ENCODE measurements around the gene ACADS.

The ACADS gene

GRCh38 chr12:120755269-120755668, 29.6 kb downstream of the ACADS start:
- ChIA-PET POLR2A (no interaction called here), CTCF (interaction anchor here (2.5 kb wide), 1 partner anchor 217 kb away, joined by 7 read pairs; no protein-coding TSS in a partner anchor)
- no peak for DNase-seq (ENCODE audit: extremely low spot score)
- no peak for TF ChIP-seq CTCF (IDR thresholded peaks at IDR 0.05; ENCODE audit: control extremely low read depth, extremely low read depth, low read depth, missing control alignments)

- POLR2A ChIA-PET = no interaction called here
- no peak for DNase-seq (ENCODE audit: extremely low spot score)
- CTCF ChIA-PET = interaction anchor here (0.9 to 2.5 kb wide), 6 partner anchors 9 to 302 kb away, joined by 3 to 7 read pairs (median 4); no protein-coding TSS in a partner anchor
- TF ChIP-seq CTCF (IDR thresholded peaks at IDR 0.05; ENCODE audit: control extremely low read depth, extremely low read depth, low read depth, missing control alignments) = no peak
These were observed 31.7 kb downstream of the ACADS start for GRCh38 chr12:120757226-120757742.

- no peak for DNase-seq (ENCODE audit: extremely low spot score)
- CTCF ChIA-PET = interaction anchor here (0.9 to 2.0 kb wide), 5 partner anchors 8 to 301 kb away, joined by 3 to 5 read pairs (median 3); no protein-coding TSS in a partner anchor
- POLR2A ChIA-PET = no interaction called here
- TF ChIP-seq CTCF (IDR thresholded peaks at IDR 0.05; ENCODE audit: control extremely low read depth, extremely low read depth, low read depth, missing control alignments) = no peak
These were observed 32.3 kb downstream of the ACADS start for GRCh38 chr12:120757949-120758348.

- POLR2A ChIA-PET = no interaction called here
- no peak for DNase-seq (ENCODE audit: extremely low spot score)
- CTCF ChIA-PET = interaction anchor here (2.0 kb wide), 1 partner anchor 112 kb away, joined by 5 read pairs; no protein-coding TSS in a partner anchor
- TF ChIP-seq CTCF (IDR thresholded peaks at IDR 0.05; ENCODE audit: control extremely low read depth, extremely low read depth, low read depth, missing control alignments) = no peak
These were observed 33.4 kb downstream of the ACADS start for GRCh38 chr12:120758798-120759590.

- CTCF ChIA-PET = interaction anchor here (2.0 kb wide), 1 partner anchor 113 kb away, joined by 5 read pairs; no protein-coding TSS in a partner anchor
- DNase-seq (ENCODE audit: extremely low spot score) = no peak
These were observed 34.1 kb downstream of the ACADS start for GRCh38 chr12:120759591-120760348.

More at GRCh38 chr12:120759591-120760348, 34.1 kb downstream of the ACADS start:
- POLR2A ChIA-PET = no interaction called here
- TF ChIP-seq CTCF (IDR thresholded peaks at IDR 0.05; ENCODE audit: control extremely low read depth, extremely low read depth, low read depth, missing control alignments) = no peak

All from GM10248 (cell line).